ENCODE measurements around the gene GFPT2. TPM values are rescaled to one million over a fixed set of nuclear protein-coding genes. Genes with fewer than 3 reads are reported as not detected.

GFPT2 gene
- total RNA-seq, 1 experiment from 2014 or later, result 8.2 TPM

DNA sequence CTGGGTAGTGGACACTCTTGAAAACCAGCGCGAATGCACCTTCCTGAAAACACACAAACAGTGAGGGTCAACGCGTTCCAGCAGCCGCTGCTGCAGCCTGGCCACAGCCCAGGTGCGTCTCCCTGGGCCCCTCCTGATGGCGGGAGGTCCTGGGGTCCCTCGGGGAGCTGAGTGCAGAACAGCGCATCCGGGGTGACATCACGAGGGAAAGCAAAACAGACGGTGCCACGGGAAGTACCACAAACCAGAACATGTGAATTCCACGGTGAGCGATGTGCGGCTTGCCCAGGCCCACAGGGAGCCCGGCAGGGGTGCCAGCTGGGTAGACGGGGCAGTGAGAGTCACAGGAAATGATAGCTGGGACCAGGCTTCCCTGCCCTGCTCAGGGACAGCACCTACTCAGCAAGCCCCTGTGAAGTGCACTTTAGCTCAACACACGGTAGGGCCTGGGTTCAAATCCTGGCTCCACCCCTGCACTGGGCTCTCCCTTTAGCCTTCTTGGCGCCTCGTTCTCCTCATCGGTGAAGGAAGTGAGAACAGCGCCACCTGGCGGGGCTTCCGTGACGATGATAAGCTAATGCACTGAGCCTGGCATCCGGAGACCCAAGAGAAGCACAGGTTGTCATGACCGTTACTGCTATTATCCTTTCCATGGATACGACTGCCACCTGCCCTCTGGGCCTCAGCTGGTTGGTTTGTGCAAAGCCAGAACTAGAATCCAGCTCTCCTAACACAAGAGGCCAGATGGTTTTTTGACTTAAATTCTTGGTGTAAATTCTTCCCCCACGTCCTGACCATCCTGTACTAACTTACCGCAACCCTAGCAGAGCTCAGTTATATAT is 24.6 kb downstream of the GFPT2 start:
- ChIA-PET POLR2A (interaction anchor here (0.5 to 2.0 kb wide), 10 partner anchors 9 to 205 kb away, joined by 3 to 15 read pairs (median 3); no protein-coding TSS in a partner anchor), CTCF (interaction anchor here (0.6 to 11.3 kb wide), 67 partner anchors 9 to 427 kb away, joined by 3 to 167 read pairs (median 4); partner anchors contain the start of gene MAPK9)
- TF ChIP-seq, protein P1, sequence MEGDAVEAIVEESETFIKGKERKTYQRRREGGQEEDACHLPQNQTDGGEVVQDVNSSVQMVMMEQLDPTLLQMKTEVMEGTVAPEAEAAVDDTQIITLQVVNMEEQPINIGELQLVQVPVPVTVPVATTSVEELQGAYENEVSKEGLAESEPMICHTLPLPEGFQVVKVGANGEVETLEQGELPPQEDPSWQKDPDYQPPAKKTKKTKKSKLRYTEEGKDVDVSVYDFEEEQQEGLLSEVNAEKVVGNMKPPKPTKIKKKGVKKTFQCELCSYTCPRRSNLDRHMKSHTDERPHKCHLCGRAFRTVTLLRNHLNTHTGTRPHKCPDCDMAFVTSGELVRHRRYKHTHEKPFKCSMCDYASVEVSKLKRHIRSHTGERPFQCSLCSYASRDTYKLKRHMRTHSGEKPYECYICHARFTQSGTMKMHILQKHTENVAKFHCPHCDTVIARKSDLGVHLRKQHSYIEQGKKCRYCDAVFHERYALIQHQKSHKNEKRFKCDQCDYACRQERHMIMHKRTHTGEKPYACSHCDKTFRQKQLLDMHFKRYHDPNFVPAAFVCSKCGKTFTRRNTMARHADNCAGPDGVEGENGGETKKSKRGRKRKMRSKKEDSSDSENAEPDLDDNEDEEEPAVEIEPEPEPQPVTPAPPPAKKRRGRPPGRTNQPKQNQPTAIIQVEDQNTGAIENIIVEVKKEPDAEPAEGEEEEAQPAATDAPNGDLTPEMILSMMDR (IDR thresholded peaks at IDR 0.05; ENCODE audit: unreplicated experiment), result peak; percentile 93
- H3K4me3 Mint-ChIP-seq (ENCODE audit: unreplicated experiment), result no peak overlapping the region
- H3K27me3 Mint-ChIP-seq (ENCODE audit: insufficient read depth, unreplicated experiment), result no peaks in the 10 kb centered on the region
- H3K36me3 Mint-ChIP-seq (ENCODE audit: insufficient read depth, unreplicated experiment), result peaks cover 11% of the 10 kb centered on the region
- no peak overlapping the region for H3K27ac Mint-ChIP-seq (ENCODE audit: low read depth, unreplicated experiment)
- no TSS peak for BruUV-seq (replicated peaks)
- peak; percentile 97 for DNase-seq (ENCODE audit: unreplicated experiment)
- no peaks in the 10 kb centered on the region for H3K9me3 Mint-ChIP-seq (ENCODE audit: unreplicated experiment)
- peaks cover 40% of the 10 kb centered on the region for H3K4me1 Mint-ChIP-seq (ENCODE audit: insufficient read depth, unreplicated experiment)
- intact Hi-C loops (cut with micrococcal nuclease), result loop anchor here (1.0 to 2.0 kb wide), 2 partner anchors 35 to 390 kb away; no protein-coding TSS in a partner anchor

DNA sequence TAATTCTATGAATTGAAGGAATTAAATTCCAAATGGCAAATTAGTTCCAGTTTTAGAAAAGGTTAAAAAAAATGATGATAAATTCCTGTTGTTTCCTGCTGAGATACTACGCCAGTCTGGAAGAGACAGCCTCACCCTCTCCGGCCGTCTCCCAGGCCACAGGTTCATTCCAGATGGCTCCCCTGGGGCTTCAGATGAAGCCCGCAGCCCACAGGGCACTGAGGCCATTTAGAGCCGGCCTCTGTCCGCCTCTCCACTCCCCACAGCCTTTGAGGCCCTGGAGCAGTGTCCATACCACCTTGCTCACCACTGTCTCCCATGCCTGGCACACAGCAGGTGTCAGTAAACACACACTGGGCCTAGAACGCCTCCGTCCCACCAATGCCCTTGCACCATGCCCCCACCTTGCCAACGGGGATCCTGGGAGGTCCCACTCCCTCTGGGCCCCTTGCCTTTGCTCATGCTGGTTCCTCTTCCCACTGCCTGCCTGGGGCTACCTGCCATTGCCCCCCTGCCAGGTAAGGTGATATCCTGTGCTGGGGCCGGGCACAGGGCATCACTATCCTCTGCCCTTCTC is 26.1 kb downstream of the GFPT2 start:
- ChIA-PET CTCF (interaction anchor here (0.7 to 7.0 kb wide), 7 partner anchors 12 to 477 kb away, joined by 4 to 103 read pairs (median 6); partner anchors contain the start of gene MAPK9), POLR2A (no interaction called here)
- peaks cover 16% of the 10 kb centered on the region for H3K36me3 Mint-ChIP-seq (ENCODE audit: insufficient read depth, unreplicated experiment)
- intact Hi-C loops (cut with micrococcal nuclease), result no loop called here
- peaks cover 38% of the 10 kb centered on the region for H3K4me1 Mint-ChIP-seq (ENCODE audit: insufficient read depth, unreplicated experiment)
- TF ChIP-seq, protein P1 (IDR thresholded peaks at IDR 0.05; ENCODE audit: unreplicated experiment), result no peak
- BruUV-seq (replicated peaks), result no TSS peak
- H3K9me3 Mint-ChIP-seq (ENCODE audit: unreplicated experiment), result no peaks in the 10 kb centered on the region
- H3K27me3 Mint-ChIP-seq (ENCODE audit: insufficient read depth, unreplicated experiment), result no peaks in the 10 kb centered on the region
- H3K27ac Mint-ChIP-seq (ENCODE audit: low read depth, unreplicated experiment), result no peak overlapping the region
- DNase-seq (ENCODE audit: unreplicated experiment), result no peak
- no peak overlapping the region for H3K4me3 Mint-ChIP-seq (ENCODE audit: unreplicated experiment)

DNA sequence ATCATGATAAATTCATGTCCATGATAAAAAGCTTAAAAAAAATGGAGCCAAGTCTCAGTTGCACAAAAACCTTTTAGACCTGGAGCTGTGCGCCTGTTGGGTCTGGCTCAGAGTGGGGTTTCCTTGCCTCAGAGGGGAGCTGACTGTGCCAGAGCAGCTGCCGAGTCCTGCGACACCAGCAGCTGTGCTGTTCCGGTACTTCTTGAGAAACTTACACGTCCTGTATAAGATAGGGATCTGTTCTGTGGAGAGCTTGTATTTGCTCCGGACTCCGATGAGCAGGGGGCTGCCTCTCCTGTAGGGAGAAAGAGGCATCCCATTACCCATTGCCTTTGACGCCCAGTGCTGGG is 28.6 kb downstream of the GFPT2 start:
- BruUV-seq (replicated peaks), result no TSS peak
- intact Hi-C loops (cut with micrococcal nuclease), result no loop called here
- H3K27ac Mint-ChIP-seq (ENCODE audit: low read depth, unreplicated experiment), result no peak overlapping the region

More for the DNA sequence above, 28.6 kb downstream of the GFPT2 start:
- Mint-ChIP-seq H3K36me3 (ENCODE audit: insufficient read depth, unreplicated experiment) (peaks cover 6% of the 10 kb centered on the region), H3K4me1 (ENCODE audit: insufficient read depth, unreplicated experiment) (peaks cover 16% of the 10 kb centered on the region), H3K9me3 (ENCODE audit: unreplicated experiment) (no peaks in the 10 kb centered on the region), H3K27me3 (ENCODE audit: insufficient read depth, unreplicated experiment) (no peaks in the 10 kb centered on the region), H3K4me3 (ENCODE audit: unreplicated experiment) (no peak overlapping the region)
- POLR2A ChIA-PET, result interaction anchor here (0.6 to 2.4 kb wide), 8 partner anchors 9 to 147 kb away, joined by 4 to 14 read pairs (median 5); no protein-coding TSS in a partner anchor
- DNase-seq (ENCODE audit: unreplicated experiment), result no peak
- TF ChIP-seq, protein P1 (IDR thresholded peaks at IDR 0.05; ENCODE audit: unreplicated experiment), result no peak
- CTCF ChIA-PET, result interaction anchor here (0.7 to 5.1 kb wide), 13 partner anchors 8 to 198 kb away, joined by 3 to 41 read pairs (median 5); no protein-coding TSS in a partner anchor

Measured in MCF 10A (cell line).